Measurements from ENCODE around the gene LAD1.

Gene LAD1

DNA sequence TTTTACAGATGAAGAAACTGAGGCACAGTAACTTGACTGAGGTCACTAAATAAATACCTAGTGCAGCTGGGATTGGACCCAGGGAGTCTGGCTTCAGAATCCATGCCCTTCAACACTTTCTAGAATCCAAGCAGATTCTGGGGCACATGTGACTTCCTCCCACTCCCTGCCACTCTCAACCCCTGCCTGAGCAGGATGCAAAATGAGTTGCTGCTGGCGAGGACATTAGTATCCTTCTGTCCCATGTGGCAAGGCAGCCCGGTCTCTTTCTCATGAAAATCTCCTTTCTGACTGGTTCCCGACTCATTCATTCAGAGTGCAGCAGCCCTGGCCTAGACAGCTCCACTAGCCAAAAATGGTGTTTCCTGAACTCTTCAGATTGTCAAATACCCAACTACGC is 50.0 kb downstream of the LAD1 start:
- TF ChIP-seq GATA1 (IDR thresholded peaks at IDR 0.05; ENCODE audit: low read depth, low read length) (no peak), POLR2A (IDR thresholded peaks at IDR 0.05; ENCODE audit: low read length) (no peak)

DNA sequence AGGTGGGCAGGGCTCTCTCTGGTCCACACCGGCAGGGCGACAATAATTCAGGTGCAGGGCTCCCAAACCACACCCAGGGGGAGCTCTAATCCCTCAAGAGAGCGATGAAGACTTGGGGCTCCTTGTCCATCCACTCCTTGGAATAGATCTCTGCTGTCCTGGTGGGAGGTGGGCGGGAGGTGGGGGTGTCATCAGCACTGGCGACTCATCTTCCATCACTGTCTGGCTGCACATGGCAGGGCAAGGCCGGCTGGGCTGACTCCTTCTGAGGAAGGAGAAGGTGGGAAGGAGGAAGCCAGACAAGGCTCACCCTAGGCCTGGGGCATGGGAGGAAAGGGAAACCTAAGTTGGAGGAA is 50.9 kb downstream of the LAD1 start:
- peak; percentile 22 to 51 for DNase-seq
- TF ChIP-seq GATA1 (IDR thresholded peaks at IDR 0.05; ENCODE audit: low read depth, low read length) (no peak), POLR2A (IDR thresholded peaks at IDR 0.05; ENCODE audit: low read length) (no peak)

More for the DNA sequence above, 50.0 kb downstream of the LAD1 start:
- no peak for DNase-seq

DNA sequence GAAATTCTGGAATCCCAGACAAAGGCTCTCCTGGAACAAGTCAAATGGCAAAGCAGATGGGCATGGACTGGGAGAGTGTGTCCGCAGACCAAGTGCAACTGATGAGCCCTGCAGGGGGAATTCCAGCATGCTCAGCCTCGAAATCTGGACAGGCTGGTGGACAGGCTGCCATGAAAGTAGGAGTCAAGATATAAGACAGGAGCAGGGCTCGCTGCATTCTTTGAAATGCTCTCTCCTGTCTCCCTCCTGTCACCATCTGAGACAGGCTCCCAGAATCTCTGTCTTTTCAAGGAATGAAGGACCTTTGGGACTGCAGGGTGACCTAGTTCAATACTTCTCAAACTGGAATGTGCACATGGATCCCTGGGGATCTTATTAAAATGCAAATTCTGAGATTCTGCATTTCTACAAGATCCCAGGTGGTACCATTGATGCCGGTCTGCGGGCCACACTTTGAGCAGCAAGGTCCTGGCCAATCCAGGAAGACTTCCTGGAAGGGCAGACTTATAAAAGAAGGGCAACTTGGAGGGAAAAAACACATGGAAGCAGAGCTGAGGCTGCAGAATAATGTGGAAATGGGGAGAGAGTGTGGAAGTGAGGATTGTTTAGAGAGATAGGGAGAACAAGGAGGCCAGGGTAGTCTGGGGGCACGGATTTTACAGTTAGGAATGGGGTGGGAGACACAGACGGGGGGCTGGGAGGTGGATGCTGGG is 51.5 kb downstream of the LAD1 start:
- DNase-seq, result no peak
- TF ChIP-seq GATA1 (IDR thresholded peaks at IDR 0.05; ENCODE audit: low read depth, low read length) (no peak), POLR2A (IDR thresholded peaks at IDR 0.05; ENCODE audit: low read length) (no peak)

DNA sequence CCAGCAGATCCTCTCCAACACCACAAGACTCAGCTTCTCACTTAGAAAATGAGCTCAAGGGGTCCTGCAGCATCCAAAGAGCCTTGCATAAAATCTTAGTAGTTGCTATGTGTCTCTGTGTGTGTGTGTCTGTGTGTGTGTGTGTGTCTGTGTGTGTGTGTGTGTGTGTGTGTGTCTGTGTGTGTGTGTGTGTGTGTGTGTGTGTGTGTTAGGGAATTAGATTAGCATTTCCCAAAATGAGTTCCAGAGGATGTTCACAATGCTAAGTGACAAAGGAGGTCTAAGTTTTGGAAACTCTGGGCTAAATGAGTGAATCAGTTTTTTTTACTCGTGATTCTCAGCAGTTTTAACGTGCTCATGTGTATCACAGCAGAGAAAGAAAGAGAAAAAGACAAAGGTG is 52.1 kb downstream of the LAD1 start:
- no peak for TF ChIP-seq GATA1 (IDR thresholded peaks at IDR 0.05; ENCODE audit: low read depth, low read length)
- TF ChIP-seq POLR2A (IDR thresholded peaks at IDR 0.05; ENCODE audit: low read length), result no peak
- DNase-seq, result no peak

DNA sequence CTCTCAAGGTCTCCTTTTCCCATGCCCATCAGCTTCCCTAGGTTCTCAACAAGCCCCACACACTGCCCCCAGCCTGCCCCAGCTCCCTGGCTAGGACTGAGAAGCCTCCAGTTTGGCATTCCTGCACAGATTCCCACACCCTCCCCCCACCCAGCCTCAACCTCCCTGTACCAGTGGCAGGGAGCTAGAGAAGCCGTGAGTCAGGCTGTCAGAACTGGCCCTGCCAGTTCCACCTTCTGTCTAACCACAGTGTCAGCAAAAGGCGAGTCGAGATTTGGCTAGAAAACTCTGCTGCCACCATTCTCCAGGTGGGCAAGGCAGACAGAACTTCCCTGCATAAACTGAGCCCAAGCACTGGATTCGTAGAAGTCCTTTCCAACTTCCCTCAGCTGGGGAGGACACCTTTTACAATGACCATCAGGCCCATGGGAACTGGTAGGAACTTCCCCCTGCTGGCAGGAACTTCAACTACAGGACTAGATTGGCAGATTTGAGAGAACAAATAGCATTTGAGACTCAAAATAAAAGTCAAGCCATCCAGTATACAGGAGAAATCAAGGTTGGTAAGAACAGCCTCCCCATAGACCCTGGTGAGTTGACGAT is 52.7 kb downstream of the LAD1 start:
- DNase-seq, result peak; percentile 22 to 35
- no peak for TF ChIP-seq GATA1 (IDR thresholded peaks at IDR 0.05; ENCODE audit: low read depth, low read length)
- TF ChIP-seq POLR2A (IDR thresholded peaks at IDR 0.05; ENCODE audit: low read length), result no peak

DNA sequence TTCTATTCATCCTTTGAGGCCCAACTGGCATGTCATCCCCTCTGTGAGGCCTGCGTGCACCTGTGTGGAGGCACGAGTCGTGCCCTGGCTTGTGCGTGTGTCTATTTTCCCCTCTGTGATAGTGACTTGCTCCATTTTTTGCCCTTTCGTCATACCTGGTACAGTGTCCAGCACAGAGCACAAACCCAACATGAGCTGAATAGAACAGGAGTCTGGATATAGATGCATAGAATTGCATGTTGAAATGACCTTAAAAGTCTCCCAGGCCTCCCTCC is 54.1 kb downstream of the LAD1 start:
- DNase-seq, result no peak
- TF ChIP-seq POLR2A (IDR thresholded peaks at IDR 0.05; ENCODE audit: low read length), result no peak
- TF ChIP-seq GATA1 (IDR thresholded peaks at IDR 0.05; ENCODE audit: low read depth, low read length), result no peak

DNA sequence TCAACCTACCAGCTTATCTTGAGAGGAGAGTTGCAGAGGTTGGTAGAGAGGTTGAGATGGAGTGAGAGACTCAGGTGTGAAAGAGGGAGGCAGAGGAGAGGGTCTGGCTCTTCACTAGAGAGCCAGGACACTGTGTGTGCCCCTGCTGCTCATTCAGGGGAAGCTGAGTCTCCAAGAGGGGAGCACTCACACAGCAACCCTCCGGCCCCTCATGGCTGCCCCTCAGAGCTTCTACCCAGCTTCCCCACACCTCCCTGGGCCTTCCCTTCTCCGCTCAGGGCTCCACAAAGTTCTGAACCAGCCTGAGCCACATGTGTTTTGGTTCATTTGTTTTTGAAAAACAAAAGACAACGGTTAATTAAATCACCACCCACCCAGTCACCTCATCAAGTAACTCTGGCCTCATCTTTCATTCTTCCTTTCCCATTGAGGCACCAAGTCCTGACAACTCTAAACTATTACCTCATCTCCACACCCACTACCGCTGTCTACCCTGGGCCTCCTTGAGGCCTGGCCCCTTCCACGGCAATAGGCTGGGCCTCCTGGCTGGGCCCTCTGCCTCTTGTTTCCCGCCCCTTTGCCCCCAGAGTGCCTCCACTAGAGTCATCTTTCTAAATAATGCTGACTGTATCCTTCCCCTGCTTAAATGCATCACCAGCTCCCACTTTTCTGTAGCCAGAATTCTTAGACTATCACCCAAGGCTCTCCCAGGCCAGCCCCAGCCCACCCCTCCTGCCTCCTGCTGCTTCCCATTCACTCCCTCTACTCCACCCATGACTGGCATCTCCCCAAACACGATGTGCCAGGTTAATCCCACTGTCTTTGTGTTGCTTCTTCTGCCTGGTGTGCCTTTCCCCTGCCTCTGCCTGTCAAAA is 54.7 kb downstream of the LAD1 start:
- TF ChIP-seq POLR2A (IDR thresholded peaks at IDR 0.05; ENCODE audit: low read length) (no peak), GATA1 (IDR thresholded peaks at IDR 0.05; ENCODE audit: low read depth, low read length) (no peak)
- DNase-seq, result no peak

DNA sequence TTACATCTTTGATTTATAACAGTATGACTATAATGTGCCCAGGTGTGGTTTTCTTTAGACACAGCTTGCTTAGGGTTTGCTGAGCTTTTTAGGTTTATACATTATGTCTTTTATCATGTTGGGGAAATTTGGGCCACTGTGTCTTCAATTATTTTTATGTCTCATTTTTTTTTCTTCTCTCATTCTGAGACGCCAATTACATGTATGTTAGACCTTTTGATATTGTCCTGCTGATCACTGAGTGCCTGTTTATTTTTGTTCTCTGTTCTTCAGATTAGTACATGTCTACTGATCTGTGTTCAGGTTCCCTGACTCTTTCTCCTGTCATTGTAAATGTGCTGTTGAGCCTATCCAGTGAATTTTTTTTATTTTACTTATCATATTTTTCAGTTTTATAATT is 57.7 kb downstream of the LAD1 start:
- DNase-seq, result no peak
- TF ChIP-seq GATA1 (IDR thresholded peaks at IDR 0.05; ENCODE audit: low read depth, low read length) (no peak), POLR2A (IDR thresholded peaks at IDR 0.05; ENCODE audit: low read length) (no peak)

DNA sequence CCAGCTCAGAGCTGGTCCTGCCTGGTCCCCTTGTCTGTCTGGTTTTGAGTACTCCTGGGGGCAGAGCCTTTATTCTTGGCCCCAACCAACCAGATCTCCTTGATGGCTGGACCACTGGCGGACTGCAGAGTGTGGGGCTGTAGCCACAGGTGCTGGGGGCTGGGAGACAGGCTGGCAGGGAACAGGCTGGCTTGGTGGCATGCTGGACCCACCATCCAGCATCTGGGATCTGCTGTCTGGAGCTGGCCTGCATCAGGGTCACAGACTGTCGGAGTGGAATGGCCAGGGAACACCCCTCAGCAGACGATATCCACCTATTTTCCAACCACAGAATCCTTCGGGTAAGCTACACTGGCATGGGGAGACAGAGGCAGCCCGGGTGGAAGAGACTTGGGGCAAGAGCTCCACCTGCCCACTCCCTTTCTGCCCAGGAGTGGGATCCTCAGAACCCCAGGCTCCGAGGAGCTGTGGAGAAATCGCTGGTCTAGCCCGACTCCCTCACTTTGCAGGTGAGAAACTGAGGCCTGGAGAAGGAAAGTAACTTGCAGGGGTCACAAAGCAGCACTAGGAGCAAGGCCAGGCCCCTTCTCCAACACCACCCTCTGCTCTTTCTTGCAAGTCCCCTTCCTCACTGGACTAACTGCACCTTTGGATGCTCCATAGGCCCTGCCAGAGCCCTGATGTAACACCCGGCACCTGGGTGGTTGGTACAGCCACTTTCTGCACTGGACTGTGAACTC is 62.2 kb downstream of the LAD1 start:
- TF ChIP-seq GATA1 (IDR thresholded peaks at IDR 0.05; ENCODE audit: low read depth, low read length) (no peak), POLR2A (IDR thresholded peaks at IDR 0.05; ENCODE audit: low read length) (no peak)
- no peak for DNase-seq

DNA sequence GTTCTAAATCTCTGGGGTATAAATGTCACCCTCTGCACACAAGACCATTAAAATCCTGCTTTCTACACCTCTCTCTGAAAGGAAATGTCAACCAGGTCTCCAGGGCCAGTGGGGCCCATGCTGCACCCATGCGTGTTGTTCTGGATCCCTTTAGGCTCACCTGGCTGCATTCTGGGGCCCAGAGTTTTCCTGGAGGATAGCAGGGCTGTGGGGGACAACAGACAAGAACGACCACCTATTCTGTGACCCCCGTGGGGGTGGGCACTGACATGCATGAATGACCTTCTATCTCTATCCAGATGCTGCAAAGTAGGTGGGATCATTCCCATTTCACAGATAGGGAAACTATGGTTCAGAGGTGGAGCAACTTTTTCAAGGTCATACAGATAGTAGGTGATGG is 63.2 kb downstream of the LAD1 start:
- no peak for TF ChIP-seq POLR2A (IDR thresholded peaks at IDR 0.05; ENCODE audit: low read length)
- TF ChIP-seq GATA1 (IDR thresholded peaks at IDR 0.05; ENCODE audit: low read depth, low read length), result no peak
- no peak for DNase-seq

DNA sequence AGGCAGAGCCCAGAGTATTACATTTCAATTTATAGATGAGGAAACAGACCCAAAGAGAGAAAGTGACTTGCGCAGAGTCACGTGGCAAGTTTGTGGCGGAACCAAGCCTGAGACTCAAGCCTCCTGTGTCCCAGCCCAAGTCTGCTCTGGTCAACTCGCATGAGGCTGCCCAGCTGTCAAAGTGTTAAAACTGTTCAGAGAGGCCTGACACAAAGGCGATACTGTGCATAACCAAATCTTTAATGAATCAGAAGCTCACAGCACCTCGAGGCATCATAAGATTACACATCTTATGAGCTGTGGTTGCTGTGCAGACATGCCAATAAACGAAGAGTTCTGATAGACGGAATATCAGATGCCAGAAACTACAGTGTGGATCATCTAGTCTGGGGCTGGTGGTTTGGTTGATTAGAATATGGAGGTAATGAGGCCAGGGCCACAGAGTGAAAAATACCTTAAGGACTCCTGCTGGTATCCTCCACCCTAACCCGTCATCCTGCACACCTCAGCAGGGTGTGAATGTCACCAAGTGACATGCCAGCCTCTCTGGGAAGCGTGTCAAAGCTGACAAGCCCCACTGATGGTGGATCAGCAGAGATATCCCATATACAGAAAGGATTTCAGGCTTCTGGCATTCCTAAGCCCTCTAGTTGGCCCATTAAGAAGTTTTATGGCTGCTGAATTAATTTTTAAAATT is 63.8 kb downstream of the LAD1 start:
- DNase-seq, result no peak
- TF ChIP-seq GATA1 (IDR thresholded peaks at IDR 0.05; ENCODE audit: low read depth, low read length) (no peak), POLR2A (IDR thresholded peaks at IDR 0.05; ENCODE audit: low read length) (no peak)

DNA sequence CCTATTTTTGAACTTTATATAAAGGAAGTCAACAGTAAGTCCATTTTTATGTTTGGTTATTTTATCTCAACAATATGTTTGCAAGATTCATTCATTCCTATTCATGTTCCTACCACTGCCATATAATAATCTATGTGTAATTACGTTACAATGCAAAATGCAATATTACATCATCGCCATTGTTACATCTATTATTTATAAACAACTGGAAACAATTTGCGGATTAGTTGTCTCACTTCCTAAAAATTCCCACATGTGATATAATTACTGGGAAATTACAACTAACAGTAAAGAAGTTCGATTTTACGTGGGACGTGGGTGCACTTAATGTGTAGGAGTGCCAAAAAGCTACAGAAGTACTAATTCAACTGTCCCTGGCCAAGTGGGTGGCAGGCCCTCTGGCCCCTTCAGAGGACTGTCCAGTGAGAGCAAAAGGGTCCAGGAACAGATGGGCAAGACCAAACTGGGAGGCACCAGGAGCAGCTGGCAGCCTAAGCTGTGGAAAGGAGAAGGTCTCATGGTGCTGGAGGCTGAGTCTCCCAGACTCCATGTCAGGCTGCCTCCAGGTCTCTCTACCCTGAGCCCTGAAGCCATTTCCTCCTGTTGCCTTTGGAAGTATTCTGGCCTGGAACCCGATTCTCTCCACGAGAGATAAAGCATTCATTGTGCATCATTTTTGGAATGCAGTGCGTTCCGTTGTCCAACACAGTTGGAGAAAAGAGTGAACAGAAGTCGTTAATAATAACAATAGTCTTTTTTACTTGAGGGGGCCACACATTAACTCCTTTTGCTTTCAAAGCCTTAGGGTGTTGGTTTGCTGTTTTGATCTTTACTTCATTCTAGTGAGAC is 64.6 kb downstream of the LAD1 start:
- DNase-seq, result no peak

More for the DNA sequence above, 64.6 kb downstream of the LAD1 start:
- TF ChIP-seq GATA1 (IDR thresholded peaks at IDR 0.05; ENCODE audit: low read depth, low read length) (no peak), POLR2A (IDR thresholded peaks at IDR 0.05; ENCODE audit: low read length) (no peak)
